HL-60/S4 (cell line): ENCODE data around the gene CLDN6.

Source experiments
- in situ Hi-C: fragments of 300-500 bp; cut with MboI; formaldehyde crosslinking; loops from 2 replicates; pipeline ENCODE4 v1.14.3; 2022; ENCODE audit warnings: low sequenced_read_pairs

The CLDN6 gene

GRCh38 chr16:3029491-3030221 lies 11.7 kb upstream of the CLDN6 start:
- in situ Hi-C loops = no loop called here

GRCh38 chr16:3028716-3029319 lies 10.8 kb upstream of the CLDN6 start:
- in situ Hi-C loops = no loop called here

GRCh38 chr16:3027983-3028715 lies 10.2 kb upstream of the CLDN6 start:
- in situ Hi-C loops = no loop called here

GRCh38 chr16:3027489-3027795 lies 9.5 kb upstream of the CLDN6 start:
- in situ Hi-C loops = no loop called here

- in situ Hi-C loops = no loop called here
These were observed 8.9 kb upstream of the CLDN6 start for GRCh38 chr16:3026609-3027488.

GRCh38 chr16:3026003-3026378 lies 8.0 kb upstream of the CLDN6 start:
- in situ Hi-C loops = no loop called here

GRCh38 chr16:3025032-3026002 lies 7.3 kb upstream of the CLDN6 start:
- in situ Hi-C loops = no loop called here

GRCh38 chr16:3023669-3024478 lies 5.9 kb upstream of the CLDN6 start, which contains the start of the genes HCFC1R1 and THOC6:
Gene HCFC1R1, minus strand, starts transcription at chr16:3023942. Its CDS starts 1 bp downstream, at chr16:3023941.
Gene THOC6, plus strand, starts transcription at chr16:3024035. Its CDS starts 292 bp downstream, at chr16:3024327.
- in situ Hi-C loops = no loop called here

- in situ Hi-C loops = no loop called here
These were observed 5.4 kb upstream of the CLDN6 start for GRCh38 chr16:3023415-3023668.

- in situ Hi-C loops = no loop called here
These were observed 4.9 kb upstream of the CLDN6 start for GRCh38 chr16:3022684-3023414.

GRCh38 chr16:3022208-3022683 lies 4.3 kb upstream of the CLDN6 start:
- in situ Hi-C loops = no loop called here

- in situ Hi-C loops = no loop called here
These were observed 3.6 kb upstream of the CLDN6 start for GRCh38 chr16:3021449-3022207.

- in situ Hi-C loops = no loop called here
These were observed 2.8 kb upstream of the CLDN6 start for GRCh38 chr16:3020604-3021448.

- in situ Hi-C loops = no loop called here
These were observed 2.2 kb upstream of the CLDN6 start, which contains the start of gene TNFRSF12A for GRCh38 chr16:3020247-3020603. Gene TNFRSF12A, plus strand, starts transcription at chr16:3020368. Its CDS starts 30 bp downstream, at chr16:3020398.

- in situ Hi-C loops = no loop called here
These were observed 1.7 kb upstream of the CLDN6 start for GRCh38 chr16:3019594-3020246.

GRCh38 chr16:3017344-3017743 lies 639 bp downstream of the CLDN6 start:
- in situ Hi-C loops = no loop called here
